Right cardiac atrium (tissue), 5 donors: ENCODE data around the gene NAAA. TPM values are rescaled to one million over a fixed set of nuclear protein-coding genes. Genes with fewer than 3 reads are reported as not detected.
A peak's percentile ranks its signal among the peaks of the same experiment; 100 is the strongest.

Source experiments
- ATAC-seq, 2 donors: fragments of 200-7000 bp; cut with Tn5 transposase; one replicate each; pipeline versions ENCODE4 v1.8.0 to v1.9.1; 2020; ENCODE audit warnings: moderate library complexity in 2 of 2, mild to moderate bottlenecking in 1 of 2
- DNase-seq, 3 donors: peaks; one replicate each; pipeline ENCODE4 v3.0.0-alpha.2; 2020
- H3K27ac ChIP-seq: one replicate; pipeline ENCODE4 v1.5.1; 2013; ENCODE audit warnings: mild to moderate bottlenecking, low read length, control low read depth, moderate library complexity
- H3K27me3 ChIP-seq: one replicate; pipeline ENCODE4 v1.6.1; 2013; ENCODE audit not compliant: control insufficient read depth, insufficient read depth
- H3K4me1 ChIP-seq: one replicate; pipeline ENCODE4 v1.6.1; 2013; ENCODE audit warnings: low read length; ENCODE audit not compliant: control insufficient read depth, insufficient read depth
- H3K4me3 ChIP-seq: one replicate; pipeline ENCODE4 v1.5.1; 2013; ENCODE audit warnings: low read length, control low read depth
- H3K9me3 ChIP-seq: one replicate; pipeline ENCODE4 v1.6.1; 2013; ENCODE audit warnings: low read length; ENCODE audit not compliant: control insufficient read depth
- WGBS: extraction: QIAGEN DNeasy Blood & Tissue Kit; methylation state at CpG from one replicate; pipeline ENCODE4 v1.1.7; 2013; 5-methylcytosine and 5-hydroxymethylcytosine counted together
- intact Hi-C, 4 donors: fragments of 100-400 bp; cut with DNase I; formaldehyde crosslinking; loops; one replicate each; pipeline versions ENCODE4 v1.11.0 to v1.14.0; 2022 to 2023
- polyA plus RNA-seq: library from polyadenylated mRNA; stranded (reverse); fragments of 200-250 nt; gene quantifications from one replicate; pipeline ENCODE4 v1.2.3, GENCODE V29; 2013
- total RNA-seq, 4 donors: library from RNA; stranded (reverse); fragmentation: NEBNext Ultra II Directional; extraction: Animal tissue kit (Norgen Biotek cat#: 25700); gene quantifications; one replicate each; pipeline ENCODE4 v1.2.1, GENCODE V29; 2021
- donor health status: healthy with polysubstance abuse.
- donor health status: DM: no; HTN: yes; CAD: no.
- donor health status: DM: no; HTN: no; CAD: no.
- donor health status: DM: no; HTN: yes; CAD: no; lungs with severe emphysema.
- donor health status: DM: yes; HTN: yes; CAD: no.

NAAA gene
- total and polyA plus RNA-seq, 5 donors, result 12.7 to 18.4 (median 16.2) TPM

GRCh38 chr4:75892508-75892907 lies 48.3 kb downstream of the NAAA start:
- ATAC-seq, result no peak
- intact Hi-C loops, result loop anchor here in 1 of 4 donors (10.0 kb wide), 1 partner anchor 172 kb away; no protein-coding TSS in a partner anchor
- no peaks in the 10 kb centered on the region for H3K9me3 ChIP-seq
- DNase-seq, result no peak
- WGBS, result 73% methylated on average over 3 of the region's 3 CpGs
- no peak overlapping the region for H3K4me3 ChIP-seq
- H3K27ac ChIP-seq, result no peak overlapping the region
- H3K27me3 ChIP-seq, result no peaks in the 10 kb centered on the region
- H3K4me1 ChIP-seq, result no peaks in the 10 kb centered on the region

GRCh38 chr4:75891611-75892010 lies 49.2 kb downstream of the NAAA start:
- Histone ChIP-seq H3K9me3 (no peaks in the 10 kb centered on the region), H3K4me1 (no peaks in the 10 kb centered on the region), H3K4me3 (no peak overlapping the region), H3K27ac (no peak overlapping the region), H3K27me3 (no peaks in the 10 kb centered on the region)
- 90% methylated on average over 14 of the region's 14 CpGs for WGBS
- intact Hi-C loops, result loop anchor here in 1 of 4 donors (10.0 kb wide), 1 partner anchor 173 kb away; no protein-coding TSS in a partner anchor
- DNase-seq (no peak), ATAC-seq (no peak)

- ATAC-seq, result no peak
- Histone ChIP-seq H3K4me3 (no peak overlapping the region), H3K27me3 (no peaks in the 10 kb centered on the region), H3K9me3 (no peaks in the 10 kb centered on the region), H3K4me1 (no peaks in the 10 kb centered on the region), H3K27ac (no peak overlapping the region)
- WGBS, result 90% methylated on average over 9 of the region's 9 CpGs
- no peak for DNase-seq
- intact Hi-C loops, result loop anchor here in 1 of 4 donors (10.0 kb wide), 1 partner anchor 175 kb away; no protein-coding TSS in a partner anchor
Observed at GRCh38 chr4:75889537-75890199, 51.1 kb downstream of the NAAA start.

- no peaks in the 10 kb centered on the region for H3K4me1 ChIP-seq
- H3K9me3 ChIP-seq, result no peaks in the 10 kb centered on the region
- no peaks in the 10 kb centered on the region for H3K27me3 ChIP-seq
- no peak overlapping the region for H3K27ac ChIP-seq
- H3K4me3 ChIP-seq, result no peak overlapping the region
- intact Hi-C loops, result no loop called here
- 57% methylated on average over 24 of the region's 24 CpGs for WGBS
- DNase-seq (no peak), ATAC-seq (no peak)
Observed at GRCh38 chr4:75886104-75886503, 54.7 kb downstream of the NAAA start.

- DNase-seq, result no peak
- no peak for ATAC-seq
- no peaks in the 10 kb centered on the region for H3K4me1 ChIP-seq
- WGBS, result 86% methylated on average over 3 of the region's 3 CpGs
- H3K9me3 ChIP-seq, result no peaks in the 10 kb centered on the region
- no peak overlapping the region for H3K27ac ChIP-seq
- H3K4me3 ChIP-seq, result no peak overlapping the region
- intact Hi-C loops, result no loop called here
- H3K27me3 ChIP-seq, result no peaks in the 10 kb centered on the region
Observed at GRCh38 chr4:75881476-75881875, 59.3 kb downstream of the NAAA start.

GRCh38 chr4:75880278-75880677 lies 60.5 kb downstream of the NAAA start:
- Histone ChIP-seq H3K27ac (no peak overlapping the region), H3K9me3 (no peaks in the 10 kb centered on the region), H3K27me3 (no peaks in the 10 kb centered on the region), H3K4me3 (no peak overlapping the region), H3K4me1 (no peaks in the 10 kb centered on the region)
- no peak for ATAC-seq
- intact Hi-C loops, result no loop called here
- no peak for DNase-seq
- whole genome bisulfite sequencing, result 64% methylated on average over 1 of the region's 1 CpG

- DNase-seq (no peak), ATAC-seq (no peak)
- Histone ChIP-seq H3K9me3 (no peaks in the 10 kb centered on the region), H3K4me1 (no peaks in the 10 kb centered on the region), H3K27me3 (no peaks in the 10 kb centered on the region), H3K4me3 (no peak overlapping the region), H3K27ac (no peak overlapping the region)
- WGBS, result 64% methylated on average over 6 of the region's 6 CpGs
- intact Hi-C loops, result no loop called here
Observed at GRCh38 chr4:75878246-75878756, 62.5 kb downstream of the NAAA start.

- Histone ChIP-seq H3K4me3 (no peak overlapping the region), H3K27ac (no peak overlapping the region), H3K4me1 (no peaks in the 10 kb centered on the region), H3K9me3 (no peaks in the 10 kb centered on the region), H3K27me3 (no peaks in the 10 kb centered on the region)
- intact Hi-C loops, result no loop called here
- 82% methylated on average over 18 of the region's 18 CpGs for WGBS
- DNase-seq (no peak), ATAC-seq (no peak)
Observed at GRCh38 chr4:75876218-75876617, 64.6 kb downstream of the NAAA start.

- 28% methylated on average over 3 of the region's 3 CpGs for WGBS
- Histone ChIP-seq H3K27me3 (no peaks in the 10 kb centered on the region), H3K4me3 (no peak overlapping the region), H3K9me3 (no peaks in the 10 kb centered on the region), H3K27ac (no peak overlapping the region), H3K4me1 (no peaks in the 10 kb centered on the region)
- ATAC-seq (peak; percentile 46 to 66), DNase-seq (no peak)
- intact Hi-C loops, result no loop called here
Observed at GRCh38 chr4:75869100-75869499, 71.7 kb downstream of the NAAA start.

GRCh38 chr4:75867130-75867529 lies 73.7 kb downstream of the NAAA start:
- Histone ChIP-seq H3K9me3 (no peaks in the 10 kb centered on the region), H3K4me1 (no peaks in the 10 kb centered on the region), H3K27ac (no peak overlapping the region), H3K27me3 (no peaks in the 10 kb centered on the region), H3K4me3 (no peak overlapping the region)
- intact Hi-C loops, result no loop called here
- ATAC-seq (no peak), DNase-seq (no peak)
- 55% methylated on average over 3 of the region's 3 CpGs for WGBS
